Astrocyte of the hippocampus (primary cell): Measurements from ENCODE around the gene ADARB2.
"Not testable (repeated sequence)": the region's sequence is repeated elsewhere in the genome, so short reads cannot be mapped to it uniquely, and the experiment has no call there.

Experiments used
- DNase-seq: peaks from one replicate; pipeline ENCODE4 v3.0.0; 2011; ENCODE audit warnings: low read depth, low spot score

The ADARB2 gene

GRCh38 chr10:1549591-1550290 lies 187.6 kb downstream of the ADARB2 start:
- DNase-seq: no peak

- DNase-seq: no peak
Observed at GRCh38 chr10:1548596-1548995, 188.7 kb downstream of the ADARB2 start.

DNA sequence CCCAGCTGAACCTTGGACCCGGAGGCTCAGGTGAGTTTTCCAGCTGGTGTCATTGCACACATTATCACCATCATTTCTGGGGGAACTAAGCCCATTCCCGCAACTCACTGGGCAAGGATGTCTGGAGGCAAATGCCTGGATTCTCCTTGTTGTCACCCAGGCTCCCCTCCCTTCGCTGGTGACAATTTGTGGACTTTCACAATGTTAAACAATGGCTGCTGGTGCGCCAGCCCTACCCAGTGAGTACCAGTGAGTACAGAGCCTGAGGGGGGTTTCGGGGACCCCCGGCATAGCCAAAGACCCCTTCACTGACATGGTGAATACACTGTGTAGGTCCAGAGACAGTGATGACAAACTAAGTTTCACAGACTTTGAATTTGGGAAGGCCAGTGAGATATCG lies 189.2 kb downstream of the ADARB2 start:
- DNase-seq: no peak

DNA sequence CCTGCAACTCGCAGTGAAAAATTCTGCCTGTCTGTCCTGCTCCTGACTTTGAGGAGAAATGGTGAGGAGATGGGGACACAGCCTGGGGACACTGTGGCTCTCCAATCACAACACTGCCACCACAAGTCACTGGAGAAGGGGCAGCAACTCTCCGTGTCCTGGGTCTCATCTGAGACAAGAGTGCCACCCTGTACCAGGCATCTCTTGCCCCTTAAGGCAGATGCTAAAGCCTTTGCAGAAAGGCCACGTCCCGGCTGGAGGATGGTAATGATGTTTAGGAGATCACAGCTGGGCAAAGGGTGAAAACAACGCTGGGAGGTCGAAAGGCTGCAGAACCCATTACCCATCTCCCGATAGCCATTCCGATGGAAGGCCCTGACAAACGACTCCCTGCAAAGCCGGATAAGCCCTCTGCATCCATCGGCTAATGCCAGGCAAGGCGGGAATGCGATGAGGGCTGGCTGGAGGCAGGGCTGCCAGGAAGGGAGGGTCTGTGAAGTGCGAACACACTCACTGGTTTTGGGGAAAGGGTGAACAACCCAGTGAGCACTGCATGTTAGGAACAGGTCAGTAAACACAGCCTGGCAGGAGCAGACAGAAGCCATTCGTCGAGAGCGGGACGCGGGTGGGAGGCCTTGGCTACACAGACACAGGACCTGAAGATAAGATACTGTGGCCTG lies 190.8 kb downstream of the ADARB2 start:
- DNase-seq: no peak

- DNase-seq: no peak
Observed at GRCh38 chr10:1545524-1545923, 191.8 kb downstream of the ADARB2 start.

GRCh38 chr10:1544929-1545328 lies 192.4 kb downstream of the ADARB2 start:
- no peak for DNase-seq

DNA sequence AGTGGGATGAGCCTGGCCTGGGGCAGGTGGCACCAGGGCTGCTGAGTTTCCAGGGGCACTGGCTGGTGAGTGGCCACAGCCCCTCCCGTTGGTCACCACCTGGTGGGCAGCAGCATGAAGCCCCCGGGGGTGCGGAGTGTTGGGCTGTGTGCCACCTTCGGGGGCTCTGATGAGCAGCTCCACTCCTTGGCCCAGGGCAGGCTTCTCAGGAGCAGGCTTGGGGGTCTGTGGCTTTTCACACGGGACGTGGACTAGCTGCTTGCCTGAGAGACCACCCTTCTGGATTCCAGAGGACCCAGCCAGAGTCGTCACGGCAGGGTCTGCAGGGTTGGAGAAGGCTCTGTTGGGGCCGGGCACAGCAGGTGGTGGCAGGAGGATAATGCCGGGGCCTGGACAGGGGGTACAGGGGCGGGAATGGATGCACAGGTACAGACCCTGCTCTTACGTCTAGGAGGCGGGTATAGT lies 193.1 kb downstream of the ADARB2 start:
- no peak for DNase-seq

- DNase-seq: no peak
Observed at GRCh38 chr10:1543596-1543995, 193.7 kb downstream of the ADARB2 start.

GRCh38 chr10:1542941-1543340 lies 194.4 kb downstream of the ADARB2 start:
- DNase-seq: no peak

DNA sequence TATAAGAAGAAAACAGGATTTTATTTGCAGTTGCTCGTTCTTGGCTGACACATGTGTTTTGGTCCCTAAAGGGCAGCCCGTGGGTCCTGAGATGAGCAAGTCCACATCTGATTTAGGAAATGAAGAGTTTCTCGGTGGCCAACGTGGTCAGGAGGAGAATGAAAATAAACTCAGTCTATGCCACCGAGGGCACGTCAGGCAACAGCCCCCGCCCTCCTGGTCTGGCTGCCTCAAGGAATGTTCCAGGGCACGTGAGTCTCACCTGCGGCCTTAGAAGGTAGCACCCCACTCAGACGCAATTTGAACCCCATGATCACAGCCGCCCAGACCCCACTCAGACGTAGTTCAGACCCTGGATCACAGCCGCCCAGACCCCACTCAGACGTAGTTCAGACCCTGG lies 197.2 kb downstream of the ADARB2 start:
- no peak for DNase-seq

GRCh38 chr10:1539216-1539615 lies 198.1 kb downstream of the ADARB2 start:
- DNase-seq: no peak

DNA sequence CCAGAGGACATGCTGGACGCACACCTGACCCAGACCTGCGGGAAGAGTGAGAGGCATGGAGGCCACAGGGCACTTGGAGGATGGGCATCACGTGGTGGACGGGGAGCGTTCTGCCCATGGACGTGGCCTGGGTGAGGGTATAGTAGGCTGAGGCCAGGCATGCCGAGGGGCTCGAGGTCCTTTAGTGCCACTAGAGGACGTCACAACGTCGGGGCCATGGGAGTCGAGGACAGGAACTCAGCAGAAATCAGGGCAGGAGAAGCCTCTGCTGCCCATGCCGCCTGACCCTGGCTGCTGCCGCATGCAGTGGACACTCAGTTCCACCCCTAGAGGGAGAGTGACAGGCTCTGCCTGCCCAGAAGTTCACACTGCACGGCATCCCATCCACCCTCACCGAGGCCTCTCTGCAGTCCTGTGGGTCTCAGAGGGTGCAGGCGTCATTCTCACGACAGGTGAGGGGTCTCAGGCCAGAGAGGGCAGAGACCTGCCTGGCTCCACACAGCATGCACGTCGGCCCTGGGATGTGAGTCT lies 198.7 kb downstream of the ADARB2 start:
- no peak for DNase-seq

- no peak for DNase-seq
Observed at GRCh38 chr10:1538121-1538520, 199.2 kb downstream of the ADARB2 start.

DNA sequence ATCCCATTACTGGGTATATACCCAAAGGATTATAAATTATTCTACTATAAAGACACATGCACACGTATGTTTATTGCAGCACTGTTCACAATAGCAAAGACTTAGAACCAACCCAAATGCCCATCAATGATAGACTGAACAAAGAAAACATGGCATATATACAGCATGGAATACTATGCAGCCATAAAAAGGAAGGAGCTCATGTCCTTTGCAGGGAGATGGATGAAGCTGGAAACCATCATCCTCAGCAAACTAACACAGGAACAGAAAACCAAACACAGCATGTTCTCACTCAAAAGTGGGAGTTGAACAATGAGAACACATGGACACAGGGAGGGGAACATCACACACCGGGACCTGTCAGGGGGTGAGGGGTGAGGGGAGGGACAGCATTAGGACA lies 199.9 kb downstream of the ADARB2 start:
- not testable (repeated sequence) for DNase-seq

DNA sequence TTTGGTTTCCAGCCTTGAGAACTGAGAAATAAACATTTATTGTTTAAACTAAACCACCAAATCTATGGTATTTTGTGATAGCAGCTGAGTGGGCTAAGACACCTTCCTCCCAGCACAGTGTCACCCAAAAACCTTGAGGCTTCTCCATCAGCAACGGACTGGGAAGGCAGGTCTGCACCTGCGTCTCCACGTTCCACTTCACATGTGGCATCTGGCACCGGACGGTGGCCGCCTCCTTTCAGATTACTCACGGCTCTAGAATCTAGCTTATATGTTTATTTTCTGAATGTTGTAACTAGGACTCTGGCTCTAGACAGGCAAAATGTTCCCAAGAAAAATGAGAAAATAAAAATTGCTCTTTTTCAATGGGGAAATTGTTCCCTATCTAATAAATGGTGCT lies 201.0 kb downstream of the ADARB2 start:
- DNase-seq: no peak

- DNase-seq: no peak
Observed at GRCh38 chr10:1535301-1535965, 201.9 kb downstream of the ADARB2 start.

DNA sequence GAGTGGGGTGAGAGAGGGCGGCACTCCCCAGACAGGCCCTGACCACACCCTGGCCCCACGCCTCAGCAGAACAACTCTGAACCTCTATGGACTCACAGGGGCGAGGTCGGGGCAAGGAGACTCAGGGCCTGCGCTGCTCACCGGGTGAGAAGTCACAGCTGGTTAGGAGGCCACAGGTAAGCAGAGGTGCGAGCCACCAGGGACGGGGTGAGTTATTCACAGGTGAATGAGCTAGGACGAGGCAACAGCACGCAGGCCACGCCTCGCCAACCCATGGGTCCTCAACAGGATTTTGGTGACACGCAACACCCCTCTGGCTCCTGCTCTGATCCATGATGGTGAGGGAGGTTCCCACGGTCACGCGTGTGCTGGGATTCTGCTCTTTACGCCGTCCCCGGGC lies 202.5 kb downstream of the ADARB2 start:
- DNase-seq: no peak

GRCh38 chr10:1532636-1533035 lies 204.7 kb downstream of the ADARB2 start:
- no peak for DNase-seq

DNA sequence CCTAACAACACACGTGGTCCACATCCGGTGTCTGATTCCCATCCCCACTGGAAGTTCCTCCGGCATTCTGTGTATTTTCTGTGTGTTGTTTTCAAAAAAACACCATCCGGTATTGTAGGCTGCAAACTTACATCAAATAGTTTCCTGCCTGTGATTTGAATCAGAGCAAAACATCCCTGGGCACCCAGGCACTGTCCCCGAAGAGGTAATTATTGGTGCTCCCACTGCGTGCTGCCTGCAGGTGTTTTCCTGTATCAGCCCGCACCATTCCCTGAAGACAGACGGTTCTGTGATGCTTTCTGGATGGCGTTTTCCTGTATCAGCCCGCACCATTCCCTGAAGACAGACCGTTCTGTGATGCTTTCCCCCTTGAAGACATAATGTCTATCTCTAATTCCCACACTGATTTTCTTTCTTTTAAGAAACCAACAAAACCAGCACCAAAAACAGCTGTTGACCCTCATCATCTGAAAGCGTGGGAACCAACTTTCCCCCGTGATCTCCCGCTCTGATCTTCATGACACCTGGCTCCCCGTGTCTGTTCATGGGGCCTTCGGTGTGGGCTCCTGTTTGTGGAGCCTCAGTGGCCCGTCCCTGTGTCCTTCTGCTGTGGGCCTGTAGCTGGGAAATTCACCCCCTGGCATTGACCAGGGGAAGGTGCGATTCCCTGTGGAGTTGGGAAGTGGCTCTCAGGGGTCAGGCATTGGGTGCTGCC lies 205.3 kb downstream of the ADARB2 start:
- no peak for DNase-seq

DNA sequence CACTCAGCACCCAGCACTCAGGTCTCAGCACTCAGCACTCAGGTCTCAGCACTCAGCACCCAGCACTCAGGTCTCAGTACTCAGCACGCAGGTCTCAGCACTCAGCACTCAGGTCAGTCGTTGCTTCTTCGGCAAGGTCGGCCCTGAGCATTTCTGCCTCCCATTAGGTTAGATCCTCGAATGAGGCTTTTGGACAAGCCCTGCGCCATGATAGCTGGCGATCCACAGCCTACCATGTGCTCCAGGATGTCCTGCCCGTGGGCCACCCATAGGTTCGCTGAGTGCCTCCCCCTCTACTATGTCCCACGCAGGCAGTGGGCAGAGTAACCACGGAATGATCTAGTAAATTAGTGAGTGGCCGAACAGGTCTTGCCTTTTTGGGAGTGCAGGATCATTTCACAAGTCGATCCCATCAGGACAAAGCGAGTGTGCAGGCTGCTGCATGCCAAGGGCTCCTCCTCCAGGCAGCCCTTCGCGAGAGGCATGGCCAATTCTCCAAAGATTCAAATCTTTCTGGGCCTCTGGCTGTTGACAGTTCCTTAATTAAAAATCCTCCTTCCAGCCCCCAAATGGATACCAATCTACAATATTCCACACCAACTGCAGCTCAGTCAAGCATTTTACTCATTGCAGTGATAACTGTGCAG lies 206.3 kb downstream of the ADARB2 start:
- DNase-seq: no peak

- DNase-seq: no peak
Observed at GRCh38 chr10:1529806-1530413, 207.4 kb downstream of the ADARB2 start.
